Measurements from ENCODE around the gene CERS6.
"Not testable (repeated sequence)": the region's sequence is repeated elsewhere in the genome, so short reads cannot be mapped to it uniquely, and the experiment has no call there.

The CERS6 gene

GRCh38 chr2:168641636-168642035 is 185.6 kb downstream of the CERS6 start:
- no peak for DNase-seq (ENCODE audit: low spot score)

- no peak for DNase-seq (ENCODE audit: low spot score)
These were observed 186.8 kb downstream of the CERS6 start for GRCh38 chr2:168642873-168643272.

- no peak for DNase-seq (ENCODE audit: low spot score)
These were observed 187.9 kb downstream of the CERS6 start for GRCh38 chr2:168643979-168644378.

GRCh38 chr2:168645696-168646338 is 189.7 kb downstream of the CERS6 start:
- no peak for DNase-seq (ENCODE audit: low spot score)

GRCh38 chr2:168649105-168649504 is 193.0 kb downstream of the CERS6 start:
- DNase-seq (ENCODE audit: low spot score) = no peak

- no peak for DNase-seq (ENCODE audit: low spot score)
These were observed 193.5 kb downstream of the CERS6 start for GRCh38 chr2:168649562-168649961.

GRCh38 chr2:168650139-168650538 is 194.1 kb downstream of the CERS6 start:
- no peak for DNase-seq (ENCODE audit: low spot score)

GRCh38 chr2:168650781-168651180 is 194.7 kb downstream of the CERS6 start:
- DNase-seq (ENCODE audit: low spot score) = no peak

- no peak for DNase-seq (ENCODE audit: low spot score)
These were observed 197.2 kb downstream of the CERS6 start for GRCh38 chr2:168652997-168653921.

- no peak for DNase-seq (ENCODE audit: low spot score)
These were observed 198.6 kb downstream of the CERS6 start for GRCh38 chr2:168654705-168655104.

- DNase-seq (ENCODE audit: low spot score) = no peak
These were observed 199.1 kb downstream of the CERS6 start for GRCh38 chr2:168655207-168655606.

GRCh38 chr2:168657378-168657777 is 201.3 kb downstream of the CERS6 start:
- DNase-seq (ENCODE audit: low spot score) = not testable (repeated sequence)

- no peak for DNase-seq (ENCODE audit: low spot score)
These were observed 202.6 kb downstream of the CERS6 start for GRCh38 chr2:168658706-168659105.

GRCh38 chr2:168660870-168661862 is 205.1 kb downstream of the CERS6 start:
- no peak for DNase-seq (ENCODE audit: low spot score)

GRCh38 chr2:168661863-168662256 is 205.8 kb downstream of the CERS6 start:
- no peak for DNase-seq (ENCODE audit: low spot score)

GRCh38 chr2:168662651-168663208 is 206.7 kb downstream of the CERS6 start:
- DNase-seq (ENCODE audit: low spot score) = no peak

- DNase-seq (ENCODE audit: low spot score) = no peak
These were observed 207.9 kb downstream of the CERS6 start for GRCh38 chr2:168663993-168664392.

GRCh38 chr2:168664715-168665114 is 208.6 kb downstream of the CERS6 start:
- not testable (repeated sequence) for DNase-seq (ENCODE audit: low spot score)

- DNase-seq (ENCODE audit: low spot score) = no peak
These were observed 210.3 kb downstream of the CERS6 start for GRCh38 chr2:168666339-168666738.

GRCh38 chr2:168667156-168667555 is 211.1 kb downstream of the CERS6 start:
- no peak for DNase-seq (ENCODE audit: low spot score)

GRCh38 chr2:168669151-168669550 is 213.1 kb downstream of the CERS6 start:
- DNase-seq (ENCODE audit: low spot score) = no peak

- no peak for DNase-seq (ENCODE audit: low spot score)
These were observed 214.4 kb downstream of the CERS6 start for GRCh38 chr2:168670478-168670877.
